GM23248 (cell line): ENCODE measurements around the gene C1orf105.

Experiments
- EZH2 ChIP-seq: fragments of 200-600 bp; sonication (generic); IDR thresholded peaks from 2 replicates; pipeline ENCODE4 v1.6.1; 2018; ENCODE audit warnings: antibody characterized with exemption, mild to moderate bottlenecking; ENCODE audit not compliant: insufficient read depth, poor library complexity, severe bottlenecking
- EZH2phosphoT487 ChIP-seq: fragments of 200-600 bp; sonication (generic); IDR thresholded peaks from 2 replicates; pipeline ENCODE4 v1.6.1; 2018; ENCODE audit warnings: antibody characterized with exemption, moderate library complexity, mild to moderate bottlenecking, low read depth; ENCODE audit not compliant: insufficient read depth

GRCh38 chr1:172375211-172375631 is 45.3 kb upstream of the C1orf105 start:
- no peak for TF ChIP-seq EZH2
- TF ChIP-seq EZH2phosphoT487 = no peak
